DND-41 (cell line): ENCODE measurements around the gene CASTOR1.

Experiments used
- EZH2 ChIP-seq: IDR thresholded peaks from 3 replicates; pipeline ENCODE4 v1.6.1; 2012; ENCODE audit warnings: borderline replicate concordance, low read depth, mild to moderate bottlenecking, moderate library complexity, low read length, inconsistent platforms; ENCODE audit not compliant: severe bottlenecking
- TF ChIP-seq, protein P1 (sequence below): IDR thresholded peaks from 2 replicates; pipeline ENCODE4 v1.5.1; 2012; ENCODE audit warnings: borderline replicate concordance, low read length, moderate library complexity, mild to moderate bottlenecking; ENCODE audit not compliant: poor library complexity, severe bottlenecking; ENCODE audit errors: extremely low read depth

DNA sequence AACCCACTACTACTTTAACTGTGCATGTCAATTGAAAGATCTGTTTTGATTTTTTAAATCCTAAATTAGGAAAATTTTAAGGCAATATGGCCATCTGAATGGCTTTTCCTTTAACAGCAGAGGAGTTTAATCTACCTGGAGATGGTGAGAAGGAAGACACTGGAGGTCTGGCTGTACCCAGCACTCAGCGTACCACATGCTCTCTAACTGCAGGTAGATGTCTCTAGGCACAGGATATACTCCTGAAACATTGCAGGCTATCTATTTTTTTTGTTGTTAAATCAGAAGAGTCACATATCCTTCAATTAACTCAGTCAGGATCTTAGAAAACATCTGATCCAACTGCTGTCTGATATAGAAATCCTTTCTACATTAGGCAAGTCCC lies 17.3 kb upstream of the CASTOR1 start:
- TF ChIP-seq, protein P1, sequence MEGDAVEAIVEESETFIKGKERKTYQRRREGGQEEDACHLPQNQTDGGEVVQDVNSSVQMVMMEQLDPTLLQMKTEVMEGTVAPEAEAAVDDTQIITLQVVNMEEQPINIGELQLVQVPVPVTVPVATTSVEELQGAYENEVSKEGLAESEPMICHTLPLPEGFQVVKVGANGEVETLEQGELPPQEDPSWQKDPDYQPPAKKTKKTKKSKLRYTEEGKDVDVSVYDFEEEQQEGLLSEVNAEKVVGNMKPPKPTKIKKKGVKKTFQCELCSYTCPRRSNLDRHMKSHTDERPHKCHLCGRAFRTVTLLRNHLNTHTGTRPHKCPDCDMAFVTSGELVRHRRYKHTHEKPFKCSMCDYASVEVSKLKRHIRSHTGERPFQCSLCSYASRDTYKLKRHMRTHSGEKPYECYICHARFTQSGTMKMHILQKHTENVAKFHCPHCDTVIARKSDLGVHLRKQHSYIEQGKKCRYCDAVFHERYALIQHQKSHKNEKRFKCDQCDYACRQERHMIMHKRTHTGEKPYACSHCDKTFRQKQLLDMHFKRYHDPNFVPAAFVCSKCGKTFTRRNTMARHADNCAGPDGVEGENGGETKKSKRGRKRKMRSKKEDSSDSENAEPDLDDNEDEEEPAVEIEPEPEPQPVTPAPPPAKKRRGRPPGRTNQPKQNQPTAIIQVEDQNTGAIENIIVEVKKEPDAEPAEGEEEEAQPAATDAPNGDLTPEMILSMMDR, result no peak
- TF ChIP-seq EZH2, result no peak
